ENCODE measurements around the gene PADI1. TPM values are rescaled to one million over a fixed set of nuclear protein-coding genes. Genes with fewer than 3 reads are reported as not detected.

PADI1 gene
- total RNA-seq, 1 experiment from 2014 or later: 0.37 TPM

DNA sequence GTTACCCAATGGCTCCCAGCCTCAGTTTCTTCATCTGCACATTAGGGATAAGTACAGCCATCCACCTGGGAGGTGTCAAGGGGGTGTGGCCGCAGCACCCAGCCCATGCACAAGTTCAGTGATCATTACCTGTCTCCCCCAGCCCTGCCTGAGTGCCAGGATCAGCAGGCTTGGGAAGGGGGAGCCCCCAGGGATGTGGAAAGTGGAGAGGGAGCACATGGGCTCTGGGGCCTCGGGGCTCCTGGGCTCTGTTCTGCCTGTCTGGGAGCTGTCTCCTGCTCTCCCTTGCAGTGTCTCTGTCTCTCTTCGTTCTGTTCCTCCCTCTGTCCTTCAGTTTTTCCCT is 10.8 kb upstream of the PADI1 start (continued):
- TF ChIP-seq, protein P1, sequence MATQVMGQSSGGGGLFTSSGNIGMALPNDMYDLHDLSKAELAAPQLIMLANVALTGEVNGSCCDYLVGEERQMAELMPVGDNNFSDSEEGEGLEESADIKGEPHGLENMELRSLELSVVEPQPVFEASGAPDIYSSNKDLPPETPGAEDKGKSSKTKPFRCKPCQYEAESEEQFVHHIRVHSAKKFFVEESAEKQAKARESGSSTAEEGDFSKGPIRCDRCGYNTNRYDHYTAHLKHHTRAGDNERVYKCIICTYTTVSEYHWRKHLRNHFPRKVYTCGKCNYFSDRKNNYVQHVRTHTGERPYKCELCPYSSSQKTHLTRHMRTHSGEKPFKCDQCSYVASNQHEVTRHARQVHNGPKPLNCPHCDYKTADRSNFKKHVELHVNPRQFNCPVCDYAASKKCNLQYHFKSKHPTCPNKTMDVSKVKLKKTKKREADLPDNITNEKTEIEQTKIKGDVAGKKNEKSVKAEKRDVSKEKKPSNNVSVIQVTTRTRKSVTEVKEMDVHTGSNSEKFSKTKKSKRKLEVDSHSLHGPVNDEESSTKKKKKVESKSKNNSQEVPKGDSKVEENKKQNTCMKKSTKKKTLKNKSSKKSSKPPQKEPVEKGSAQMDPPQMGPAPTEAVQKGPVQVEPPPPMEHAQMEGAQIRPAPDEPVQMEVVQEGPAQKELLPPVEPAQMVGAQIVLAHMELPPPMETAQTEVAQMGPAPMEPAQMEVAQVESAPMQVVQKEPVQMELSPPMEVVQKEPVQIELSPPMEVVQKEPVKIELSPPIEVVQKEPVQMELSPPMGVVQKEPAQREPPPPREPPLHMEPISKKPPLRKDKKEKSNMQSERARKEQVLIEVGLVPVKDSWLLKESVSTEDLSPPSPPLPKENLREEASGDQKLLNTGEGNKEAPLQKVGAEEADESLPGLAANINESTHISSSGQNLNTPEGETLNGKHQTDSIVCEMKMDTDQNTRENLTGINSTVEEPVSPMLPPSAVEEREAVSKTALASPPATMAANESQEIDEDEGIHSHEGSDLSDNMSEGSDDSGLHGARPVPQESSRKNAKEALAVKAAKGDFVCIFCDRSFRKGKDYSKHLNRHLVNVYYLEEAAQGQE (IDR thresholded peaks at IDR 0.05; ENCODE audit: low read depth): no peak
- no peak for TF ChIP-seq FOSL1 (IDR thresholded peaks at IDR 0.05; ENCODE audit: low read depth)

DNA sequence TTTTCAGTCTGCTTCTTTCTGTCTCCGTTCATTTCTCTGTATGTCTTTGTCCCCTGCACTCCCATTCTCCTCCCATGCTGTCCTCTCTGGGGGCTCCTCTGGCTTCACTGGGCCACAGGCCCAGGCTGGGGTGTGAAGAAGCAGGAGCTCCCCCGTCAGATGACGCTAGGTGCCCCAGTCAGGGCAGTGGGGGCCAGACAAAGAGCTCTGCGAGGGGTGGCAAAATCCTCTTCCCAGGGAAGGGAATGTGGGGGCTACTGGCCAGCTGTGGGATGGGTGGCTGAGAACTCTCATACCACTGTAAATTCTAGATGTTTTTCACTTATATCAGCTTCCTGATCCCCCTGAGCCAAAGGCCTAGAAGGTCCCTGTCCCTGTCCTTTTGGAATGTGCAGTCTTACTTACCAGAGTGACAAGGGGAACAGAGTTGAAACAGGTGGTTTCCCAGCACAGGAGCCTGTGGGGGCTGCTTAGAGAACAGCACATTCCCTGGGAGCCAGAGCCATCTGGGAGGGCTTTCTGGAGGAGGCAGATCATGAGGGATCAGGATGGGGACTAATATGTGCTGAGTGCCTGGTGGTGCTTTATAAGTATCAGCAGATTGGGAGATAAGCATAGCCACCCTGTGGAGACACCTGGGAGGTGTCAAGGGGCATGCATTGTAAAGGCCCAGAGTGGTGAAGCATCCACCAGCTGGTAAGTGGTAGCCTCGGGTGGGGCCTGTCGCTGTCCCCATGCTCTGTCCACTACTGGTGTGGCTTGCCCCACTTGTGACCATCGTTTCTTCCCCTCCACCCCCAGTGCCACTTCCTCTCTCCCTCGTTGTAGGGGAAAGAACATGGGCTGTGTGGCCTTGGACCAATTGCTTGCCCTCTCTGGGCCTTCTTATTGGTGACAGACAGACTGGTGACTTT is 10.1 kb upstream of the PADI1 start:
- H3K4me2 ChIP-seq (ENCODE audit: low read length): no peak overlapping the region
- no peak overlapping the region for H3K27ac ChIP-seq (ENCODE audit: low read depth, low read length)
- no peaks in the 10 kb centered on the region for H3K9me3 ChIP-seq (ENCODE audit: control insufficient read depth in 1 of 2, insufficient read depth in 1 of 2, low read depth in 1 of 2, low read length in 2 of 2)
- peaks cover 13 to 35% of the 10 kb centered on the region in 2 experiments for H3K4me1 ChIP-seq (ENCODE audit: control insufficient read depth in 1 of 2, insufficient read depth in 2 of 2, low read length in 2 of 2)
- TF ChIP-seq EZH2phosphoT487 (IDR thresholded peaks at IDR 0.05; ENCODE audit: borderline replicate concordance): no peak
- no peak for TF ChIP-seq RAD21 (IDR thresholded peaks at IDR 0.05; ENCODE audit: low read depth)
- no peak for TF ChIP-seq ZFX (IDR thresholded peaks at IDR 0.05)
- no peak for TF ChIP-seq SP1 (IDR thresholded peaks at IDR 0.05; ENCODE audit: low read depth)
- TF ChIP-seq, protein P1 (IDR thresholded peaks at IDR 0.05; ENCODE audit: low read depth): no peak
- TF ChIP-seq, protein P2, sequence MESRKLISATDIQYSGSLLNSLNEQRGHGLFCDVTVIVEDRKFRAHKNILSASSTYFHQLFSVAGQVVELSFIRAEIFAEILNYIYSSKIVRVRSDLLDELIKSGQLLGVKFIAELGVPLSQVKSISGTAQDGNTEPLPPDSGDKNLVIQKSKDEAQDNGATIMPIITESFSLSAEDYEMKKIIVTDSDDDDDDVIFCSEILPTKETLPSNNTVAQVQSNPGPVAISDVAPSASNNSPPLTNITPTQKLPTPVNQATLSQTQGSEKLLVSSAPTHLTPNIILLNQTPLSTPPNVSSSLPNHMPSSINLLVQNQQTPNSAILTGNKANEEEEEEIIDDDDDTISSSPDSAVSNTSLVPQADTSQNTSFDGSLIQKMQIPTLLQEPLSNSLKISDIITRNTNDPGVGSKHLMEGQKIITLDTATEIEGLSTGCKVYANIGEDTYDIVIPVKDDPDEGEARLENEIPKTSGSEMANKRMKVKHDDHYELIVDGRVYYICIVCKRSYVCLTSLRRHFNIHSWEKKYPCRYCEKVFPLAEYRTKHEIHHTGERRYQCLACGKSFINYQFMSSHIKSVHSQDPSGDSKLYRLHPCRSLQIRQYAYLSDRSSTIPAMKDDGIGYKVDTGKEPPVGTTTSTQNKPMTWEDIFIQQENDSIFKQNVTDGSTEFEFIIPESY (IDR thresholded peaks at IDR 0.05; ENCODE audit: extremely low read depth, insufficient replicate concordance, low read length): no peak
- TF ChIP-seq TCF7L2 (IDR thresholded peaks at IDR 0.05; ENCODE audit: borderline replicate concordance, extremely low read depth, insufficient read depth, insufficient read length): no peak
- TF ChIP-seq POLR2AphosphoS5 (IDR thresholded peaks at IDR 0.05; ENCODE audit: low read depth, low read length): no peak
- TF ChIP-seq, protein P3, sequence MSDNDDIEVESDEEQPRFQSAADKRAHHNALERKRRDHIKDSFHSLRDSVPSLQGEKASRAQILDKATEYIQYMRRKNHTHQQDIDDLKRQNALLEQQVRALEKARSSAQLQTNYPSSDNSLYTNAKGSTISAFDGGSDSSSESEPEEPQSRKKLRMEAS (IDR thresholded peaks at IDR 0.05): no peak
- no peak for TF ChIP-seq SIN3A (IDR thresholded peaks at IDR 0.05; ENCODE audit: low read depth)
- H3K36me3 ChIP-seq (ENCODE audit: control insufficient read depth in 1 of 2, insufficient read depth in 2 of 2, low read length in 2 of 2): no peaks in the 10 kb centered on the region
- H2AFZ ChIP-seq (ENCODE audit: low read depth, low read length, poor library complexity, severe bottlenecking): no peak overlapping the region
- H3K27me3 ChIP-seq (ENCODE audit: insufficient read depth, low read length): no peaks in the 10 kb centered on the region
- no peak overlapping the region for H3K9ac ChIP-seq (ENCODE audit: low read length)
- no peak for ATAC-seq
- no peak for DNase-seq (ENCODE audit: low read depth, low spot score)
- CTCF ChIA-PET: no interaction called here
- H3K79me2 ChIP-seq (ENCODE audit: insufficient read depth, low read length): no peaks in the 10 kb centered on the region
- H4K20me1 ChIP-seq (ENCODE audit: insufficient read depth): no peaks in the 10 kb centered on the region
- RAD21 ChIA-PET (ENCODE audit: low non-redundant PET in 1 of 2, low total read pairs in 2 of 2, uncharacterized antibody in 2 of 2, unreplicated experiment in 2 of 2): no interaction called here
- POLR2A ChIA-PET: no interaction called here
- intact Hi-C loops (cut with micrococcal nuclease): no loop called here
- BruUV-seq (replicated peaks): no TSS peak
- no peak overlapping the region for H3K4me3 ChIP-seq (replicated peaks in 1 of 2; ENCODE audit: low read depth in 1 of 2, low read length in 2 of 2)
- no peaks in the 10 kb centered on the region for H3K9me2 ChIP-seq (ENCODE audit: insufficient read depth)
